HepG2 (cell line): ENCODE measurements around the gene GLRA1. TPM values are rescaled to one million over a fixed set of nuclear protein-coding genes. Genes with fewer than 3 reads are reported as not detected.

ENCODE experiments used
- ATAC-seq: fragments of 200-7000 bp; cut with Tn5 transposase; 3 replicates; pipeline ENCODE4 v1.9.1; 2020; ENCODE audit warnings: mild to moderate bottlenecking, moderate library complexity
- BruUV-seq: library from RNA; stranded (reverse); fragments of 400-500 nt; replicated peaks from 2 replicates; lab custom pipeline; 2021; lab: Mats Ljungman, UMichigan
- CTCF ChIA-PET: fragments of 300-600 bp; formaldehyde crosslinking; extraction: SDS; loops from one replicate; lab custom pipeline; 2021; ENCODE audit warnings: low total read pairs, inconsistent platforms, low intra/inter-chr PET ratio; lab: Yijun Ruan, JAX
- POLR2A ChIA-PET: fragments of 350-600 bp; sonication (Branson Sonifier 250); formaldehyde crosslinking; loops from one replicate; lab custom pipeline; 2020; ENCODE audit warnings: antibody characterized with exemption, inconsistent platforms; lab: Yijun Ruan, JAX
- DNase-seq: peaks from one replicate; pipeline ENCODE4 v3.0.0-alpha.2; 2015; ENCODE audit warnings: low spot score
- FAIRE-seq: peaks from 3 replicates; lab custom pipeline; 2011; peaks lifted over from hg19 to GRCh38; lab: Jason Lieb, UNC
- H2AFZ ChIP-seq: one replicate; pipeline ENCODE4 v1.6.1; 2011; ENCODE audit warnings: low read length, inconsistent platforms
- H3K27ac ChIP-seq: fragments of 300-600 bp; 3 replicates; pipeline ENCODE4 v1.8.0; 2011; ENCODE audit warnings: mixed run types, mild to moderate bottlenecking, mixed read lengths, low read length, inconsistent platforms; ENCODE audit not compliant: insufficient read depth; ENCODE audit errors: extremely low read length
- H3K27me3 ChIP-seq, 2 experiments: fragments of 200-600 bp in 1 of 2; 2 replicates in 1 of 2; 3 replicates in 1 of 2; pipeline versions ENCODE4 v1.6.0 to v1.8.0; 2011; ENCODE audit warnings: low read length in 2 of 2, mild to moderate bottlenecking in 2 of 2, moderate library complexity in 2 of 2, inconsistent platforms in 1 of 2; ENCODE audit not compliant: insufficient read depth in 2 of 2, control insufficient read depth in 1 of 2
- H3K36me3 ChIP-seq, 2 experiments: fragments of 200-600 bp in 1 of 2; replicated peaks in 1 of 2; 2 replicates in 1 of 2; 3 replicates in 1 of 2; pipeline versions ENCODE4 v1.5.1 to v1.8.0; 2011; ENCODE audit warnings: low read length in 2 of 2, inconsistent platforms in 1 of 2; ENCODE audit not compliant: insufficient read depth in 2 of 2, control insufficient read depth in 1 of 2
- H3K4me1 ChIP-seq: 2 replicates; pipeline ENCODE4 v1.5.1; 2012; ENCODE audit warnings: low read length, inconsistent platforms; ENCODE audit not compliant: insufficient read depth
- H3K4me2 ChIP-seq: 2 replicates; pipeline ENCODE4 v1.6.0; 2011; ENCODE audit warnings: low read depth, low read length, inconsistent platforms
- H3K4me3 ChIP-seq, 3 experiments: fragments of 200-600 bp in 1 of 3; sonication (generic), shearing (Covaris generic) in 1 of 3; replicated peaks in 1 of 3; 2 replicates each; pipeline ENCODE4 v1.5.1; 2011 to 2016; ENCODE audit warnings: low read length in 3 of 3, inconsistent platforms in 2 of 3, low read depth in 2 of 3, mild to moderate bottlenecking in 2 of 3, control low read depth in 1 of 3, mixed read lengths in 1 of 3; ENCODE audit not compliant: insufficient read depth in 1 of 3
- H3K79me2 ChIP-seq: one replicate; pipeline ENCODE4 v1.6.1; 2011; ENCODE audit warnings: low read length, inconsistent platforms; ENCODE audit not compliant: insufficient read depth
- H3K9ac ChIP-seq: 2 replicates; pipeline ENCODE4 v1.6.0; 2011; ENCODE audit warnings: mild to moderate bottlenecking, low read depth, low read length, inconsistent platforms; ENCODE audit not compliant: insufficient read depth
- H3K9me3 ChIP-seq: 2 replicates; pipeline ENCODE4 v1.5.1; 2012; ENCODE audit warnings: mild to moderate bottlenecking, low read length
- H4K20me1 ChIP-seq: 2 replicates; pipeline ENCODE4 v1.6.0; 2011; ENCODE audit warnings: inconsistent platforms, mild to moderate bottlenecking, low read length, moderate library complexity; ENCODE audit not compliant: insufficient read depth
- DPF2 ChIP-seq: sonication (generic); formaldehyde crosslinking; IDR thresholded peaks from 2 replicates; pipeline ENCODE4 v1.4.0; 2020; ENCODE audit warnings: mild to moderate bottlenecking, low read depth, missing genetic modification reagents, borderline replicate concordance
- GATAD2A ChIP-seq: IDR thresholded peaks from 2 replicates; pipeline ENCODE4 v1.6.1; 2016
- GTF3A ChIP-seq: sonication (generic); formaldehyde crosslinking; conservative IDR thresholded peaks from 2 replicates; pipeline ENCODE4 v1.4.0; 2020; ENCODE audit warnings: mild to moderate bottlenecking, missing genetic modification reagents
- IRX3 ChIP-seq: sonication (generic); formaldehyde crosslinking; IDR thresholded peaks from 2 replicates; pipeline ENCODE4 v1.8.1; 2023; ENCODE audit warnings: mild to moderate bottlenecking, low read depth, missing genetic modification reagents, borderline replicate concordance
- JUND ChIP-seq: sonication (generic); formaldehyde crosslinking; IDR thresholded peaks from 2 replicates; pipeline ENCODE4 v1.8.0; 2022; ENCODE audit warnings: mild to moderate bottlenecking, missing genetic modification reagents
- MZF1 ChIP-seq: sonication (generic); formaldehyde crosslinking; IDR thresholded peaks from 2 replicates; pipeline ENCODE4 v1.8.1; 2023; ENCODE audit warnings: mild to moderate bottlenecking, missing genetic modification reagents, borderline replicate concordance
- POGK ChIP-seq: sonication (generic); formaldehyde crosslinking; conservative IDR thresholded peaks from 2 replicates; pipeline ENCODE4 v1.8.0; 2022; ENCODE audit warnings: mild to moderate bottlenecking, moderate library complexity, missing genetic modification reagents
- RBM39 ChIP-seq: fragments of 200-400 bp; formaldehyde crosslinking; IDR thresholded peaks from one replicate; pipeline ENCODE4 v1.6.1; 2018; ENCODE audit warnings: antibody characterized with exemption, mild to moderate bottlenecking, low read depth, low read length; ENCODE audit not compliant: poor library complexity, severe bottlenecking
- ZFP1 ChIP-seq: IDR thresholded peaks from 2 replicates; pipeline ENCODE4 v1.6.1; 2016
- ZNF562 ChIP-seq: sonication (generic); formaldehyde crosslinking; IDR thresholded peaks from 2 replicates; pipeline ENCODE4 v1.8.0; 2022; ENCODE audit warnings: missing genetic modification reagents, borderline replicate concordance
- ZNF580 ChIP-seq: IDR thresholded peaks from 2 replicates; pipeline ENCODE4 v1.6.1; 2016; ENCODE audit warnings: low read depth, borderline replicate concordance
- ZNF83 ChIP-seq: sonication (generic); formaldehyde crosslinking; IDR thresholded peaks from 2 replicates; pipeline ENCODE4 v1.4.0; 2020; ENCODE audit warnings: missing genetic modification reagents, mild to moderate bottlenecking, borderline replicate concordance
- WGBS: methylation state at CpG from one replicate; pipeline ENCODE4 v1.1.6; 2017; ENCODE audit warnings: low lambda C conversion rate; 5-methylcytosine and 5-hydroxymethylcytosine counted together
- in situ Hi-C: cut with HindIII; loops from 2 replicates; pipeline ENCODE4 v1.10.0; 2017; ENCODE audit warnings: low pct_unique_long_range_greater_than_20kb; ENCODE audit not compliant: extremely low pct_ligation_motif_present
- intact Hi-C: fragments of 100-400 bp; cut with micrococcal nuclease; formaldehyde crosslinking; loops from one replicate; pipeline ENCODE4 v1.10.0; 2022; ENCODE audit not compliant: unreplicated experiment
- polyA plus RNA-seq, 8 experiments: library from polyadenylated mRNA; depleted of rRNA in 3 of 8; stranded (reverse) in 7 of 8; unstranded in 1 of 8; fragments of >200 nt; fragmentation: Illumina TruSeq in 4 of 8; extraction: Trizol in 4 of 8; gene quantifications; 2 replicates each; pipeline versions ENCODE4 v1.2.1 to v1.2.3, GENCODE V29; 2011 to 2016; ENCODE audit warnings: low read depth in 4 of 8, missing spikeins in 1 of 8, mixed read lengths in 1 of 8; ENCODE audit not compliant: insufficient read depth in 1 of 8
- total RNA-seq, 5 experiments: library from RNA; depleted of rRNA; stranded (reverse); fragments of >200 nt; fragmentation: Illumina TruSeq; extraction: Trizol; gene quantifications; 2 replicates each; pipeline ENCODE4 v1.2.3, GENCODE V29; 2016; ENCODE audit warnings: low read depth in 1 of 5

GLRA1 gene
- total and polyA plus RNA-seq, 2 of the 13 experiments (the other 11 are each of a cell fraction or from before 2014, with no cell fraction given), result not detected

- 10% methylated on average over 4 of the region's 4 CpGs for WGBS
- in situ Hi-C loops (no loop called here), intact Hi-C loops (no loop called here)
- no peak overlapping the region for H3K4me3 ChIP-seq
- no peaks in the 10 kb centered on the region for H4K20me1 ChIP-seq
- no peaks in the 10 kb centered on the region for H3K79me2 ChIP-seq
- no peak for FAIRE-seq
- DNase-seq, result no peak
- no peaks in the 10 kb centered on the region for H3K9me3 ChIP-seq
- H3K4me1 ChIP-seq, result peaks cover 5% of the 10 kb centered on the region
- no peak overlapping the region for H2AFZ ChIP-seq
- no TSS peak for BruUV-seq
- no peak for ATAC-seq
- no peak overlapping the region for H3K27ac ChIP-seq
- H3K9ac ChIP-seq, result no peak overlapping the region
- H3K36me3 ChIP-seq, result no peaks in the 10 kb centered on the region
- POLR2A ChIA-PET, result no interaction called here
- CTCF ChIA-PET, result no interaction called here
- H3K4me2 ChIP-seq, result no peak overlapping the region
- TF ChIP-seq MZF1 (CRISPR knock-in tag) (no peak), GATAD2A (CRISPR knock-in tag) (no peak), ZNF580 (CRISPR knock-in tag) (no peak), RBM39 (no peak), ZNF562 (CRISPR knock-in tag) (no peak), ZNF83 (CRISPR knock-in tag) (no peak), GTF3A (CRISPR knock-in tag) (no peak), POGK (no peak), DPF2 (CRISPR knock-in tag) (no peak), JUND (CRISPR knock-in tag) (no peak), IRX3 (no peak), ZFP1 (CRISPR knock-in tag) (no peak)
- no peaks in the 10 kb centered on the region for H3K27me3 ChIP-seq
These were observed 37.9 kb downstream of the GLRA1 start for GRCh38 chr5:151886546-151887275.
